CD4-positive, alpha-beta T cell (primary cell): Measurements from ENCODE around the gene MSI2. TPM values are rescaled to one million over a fixed set of nuclear protein-coding genes. Genes with fewer than 3 reads are reported as not detected.

Source experiments
- ATAC-seq: fragments of 200-7000 bp; cut with Tn5 transposase; one replicate; pipeline ENCODE4 v1.10.0; 2022; ENCODE audit warnings: mild to moderate bottlenecking; ENCODE audit not compliant: poor library complexity
- CTCF ChIA-PET: fragments of 350-600 bp; sonication (Branson Sonifier 250); formaldehyde crosslinking; loops from one replicate; lab custom pipeline; 2021; ENCODE audit warnings: antibody characterized with exemption, inconsistent platforms; lab: Charles Lee
- POLR2A ChIA-PET: fragments of 350-600 bp; sonication (Branson Sonifier 250); formaldehyde crosslinking; loops from one replicate; lab custom pipeline; 2021; ENCODE audit warnings: antibody characterized with exemption, inconsistent platforms; lab: Charles Lee
- DNase-seq, 14 experiments: peaks; one replicate each; pipeline ENCODE4 v3.0.0-alpha.2; 2013 to 2020; ENCODE audit warnings: mixed read lengths in 2 of 14
- H3K27ac ChIP-seq, 2 donors: one replicate each; pipeline versions ENCODE4 v1.5.1 to v1.7.0; 2013; ENCODE audit warnings: low read length in 2 of 2, low read depth in 1 of 2, mild to moderate bottlenecking in 1 of 2
- H3K27me3 ChIP-seq, 2 experiments: 1 replicate in 1 of 2; 2 replicates in 1 of 2; pipeline versions ENCODE4 v1.6.1 to v1.7.0; 2013; ENCODE audit warnings: low read length in 2 of 2, control low read depth in 1 of 2, mild to moderate bottlenecking in 1 of 2, moderate library complexity in 1 of 2; ENCODE audit not compliant: insufficient read depth in 2 of 2, control insufficient read depth in 1 of 2
- H3K36me3 ChIP-seq: one replicate; pipeline ENCODE4 v1.6.1; 2013; ENCODE audit warnings: low read length, control low read depth; ENCODE audit not compliant: insufficient read depth
- H3K4me1 ChIP-seq: one replicate; pipeline ENCODE4 v1.6.1; 2013; ENCODE audit warnings: low read length, control low read depth; ENCODE audit not compliant: insufficient read depth
- H3K4me3 ChIP-seq: one replicate; pipeline ENCODE4 v1.5.1; 2013; ENCODE audit warnings: mild to moderate bottlenecking, low read length, moderate library complexity
- H3K9me3 ChIP-seq, 2 experiments: 1 replicate in 1 of 2; 2 replicates in 1 of 2; pipeline versions ENCODE4 v1.6.1 to v1.7.0; 2013; ENCODE audit warnings: low read length in 2 of 2, mild to moderate bottlenecking in 2 of 2, control low read depth in 1 of 2, moderate library complexity in 1 of 2; ENCODE audit not compliant: control insufficient read depth in 1 of 2, insufficient read depth in 1 of 2
- H3K27ac Mint-ChIP-seq: one replicate; pipeline ENCODE4 v1.8.0; 2020; ENCODE audit warnings: mixed read lengths
- H3K27me3 Mint-ChIP-seq: one replicate; pipeline ENCODE4 v1.8.0; 2021; ENCODE audit warnings: mixed read lengths
- H3K36me3 Mint-ChIP-seq: one replicate; pipeline ENCODE4 v1.8.0; 2021; ENCODE audit warnings: low read depth, mixed read lengths
- H3K4me1 Mint-ChIP-seq: one replicate; pipeline ENCODE4 v1.8.0; 2021; ENCODE audit warnings: low read depth, mixed read lengths
- H3K4me3 Mint-ChIP-seq: one replicate; pipeline ENCODE4 v1.8.0; 2020; ENCODE audit warnings: mild to moderate bottlenecking, mixed read lengths
- H3K9me3 Mint-ChIP-seq: one replicate; pipeline ENCODE4 v1.8.0; 2020; ENCODE audit warnings: mixed read lengths
- CTCF ChIP-seq: fragments of 200-600 bp; IDR thresholded peaks from one replicate; pipeline ENCODE4 v1.8.0; 2022; ENCODE audit warnings: antibody characterized with exemption, mild to moderate bottlenecking
- intact Hi-C, 2 experiments: fragments of 100-400 bp; cut with DNase I in 1 of 2; cut with micrococcal nuclease in 1 of 2; formaldehyde crosslinking; loops; one replicate each; pipeline versions ENCODE4 v1.15.1 to v1.9.0; 2023 to 2025; cut with DNase I, micrococcal nuclease
- total RNA-seq, 174 experiments: library from RNA in 2 of 174; stranded (reverse) in 2 of 174; gene quantifications; one replicate each; pipeline ENCODE4 v1.2.3 and lab custom pipeline; 2021 to 2026

MSI2 gene
- total RNA-seq, 2 experiments from 2014 or later: 129 to 132 TPM

DNA sequence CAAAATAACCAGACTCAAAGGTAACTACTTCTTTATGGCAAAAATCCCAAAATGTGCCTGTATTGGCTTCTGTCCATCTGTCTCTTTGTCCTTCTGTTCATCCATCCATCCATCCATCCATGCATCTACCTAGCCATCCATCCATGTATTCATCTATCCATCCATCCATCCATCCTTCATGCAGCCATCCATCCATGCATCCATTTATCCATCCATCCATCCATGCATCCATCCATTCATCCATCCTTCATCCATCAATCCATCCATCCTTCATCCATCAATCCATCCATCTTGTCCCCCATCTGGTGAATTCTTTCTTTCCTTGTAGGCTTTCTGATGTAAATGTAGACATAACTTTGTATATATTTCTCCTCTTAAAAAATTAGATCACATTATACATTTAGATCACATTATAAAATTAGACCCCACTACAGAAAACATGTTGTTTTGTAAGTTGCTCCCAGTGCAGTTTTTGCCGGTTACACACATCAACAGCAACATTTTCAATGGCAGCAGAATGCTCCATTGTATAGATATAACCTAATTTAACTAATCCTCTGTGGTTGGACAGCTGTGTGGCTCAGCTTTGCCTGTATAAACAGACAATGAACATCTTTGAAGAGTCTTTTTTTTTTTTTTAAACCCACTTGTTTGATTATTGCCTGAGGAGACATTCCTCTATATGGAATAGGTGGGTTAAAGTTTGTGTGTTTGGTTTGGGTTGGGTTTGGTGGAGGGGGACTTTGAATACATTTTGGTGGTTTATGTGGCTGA, 72.0 kb downstream of the MSI2 start:
- Mint-ChIP-seq H3K27ac (no peak overlapping the region), H3K4me1 (peaks cover 28% of the 10 kb centered on the region), H3K27me3 (no peaks in the 10 kb centered on the region), H3K9me3 (no peaks in the 10 kb centered on the region), H3K36me3 (peaks cover 26% of the 10 kb centered on the region), H3K4me3 (no peak overlapping the region)
- Histone ChIP-seq H3K27me3 (no peaks in the 10 kb centered on the region), H3K36me3 (peaks cover 7% of the 10 kb centered on the region), H3K9me3 (no peaks in the 10 kb centered on the region), H3K4me3 (no peak overlapping the region), H3K4me1 (no peaks in the 10 kb centered on the region), H3K27ac (no peak overlapping the region)
- intact Hi-C loops: no loop called here
- no peak for DNase-seq
- ATAC-seq: no peak
- ChIA-PET CTCF (interaction anchor here (2.0 kb wide), 1 partner anchor 85 kb away, joined by 4 read pairs; no protein-coding TSS in a partner anchor), POLR2A (no interaction called here)
- TF ChIP-seq CTCF: no peak

DNA sequence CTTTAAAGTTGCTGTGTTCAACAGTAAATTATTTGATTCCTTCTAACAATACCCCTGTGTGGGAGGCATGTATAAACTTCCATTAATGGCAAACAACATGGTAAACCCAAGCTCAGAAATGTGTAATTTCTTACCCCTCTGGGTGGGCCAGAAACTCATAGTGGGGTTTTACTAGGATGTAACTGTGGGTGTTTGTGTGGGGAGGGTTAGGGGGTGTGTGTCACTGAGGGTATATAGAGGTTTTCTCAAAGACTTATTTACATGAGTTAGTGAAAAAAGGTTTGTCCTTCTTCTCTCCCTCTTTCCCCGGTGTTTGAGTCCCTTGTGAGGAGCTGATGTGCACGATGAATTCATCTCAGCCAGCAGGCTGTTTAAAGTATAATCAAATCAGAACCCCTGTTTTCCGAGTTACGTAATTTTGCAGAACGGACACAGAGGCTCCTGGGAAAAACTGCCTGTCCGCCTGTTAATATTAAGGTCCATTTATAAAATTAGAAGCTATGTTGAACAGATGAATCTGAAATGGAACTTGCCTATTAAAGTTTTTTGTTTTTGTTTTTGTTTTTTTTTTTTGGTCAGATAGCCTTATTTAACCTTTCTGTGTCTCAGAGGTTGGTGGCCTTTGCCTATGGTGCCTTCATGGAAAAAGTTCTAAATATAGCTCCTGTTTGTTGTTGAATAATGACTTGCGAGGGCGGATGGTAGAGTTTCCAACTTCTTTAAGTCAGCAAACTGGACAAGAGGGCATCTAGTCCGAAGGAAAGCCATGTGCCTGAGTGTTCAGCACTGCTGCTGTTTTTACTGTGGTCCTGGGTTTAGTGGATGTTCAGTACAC, 73.3 kb downstream of the MSI2 start:
- ChIA-PET POLR2A (no interaction called here), CTCF (interaction anchor here (2.0 kb wide), 1 partner anchor 87 kb away, joined by 4 read pairs; no protein-coding TSS in a partner anchor)
- Histone ChIP-seq H3K4me1 (no peaks in the 10 kb centered on the region), H3K27ac (no peak overlapping the region), H3K4me3 (no peak overlapping the region), H3K36me3 (no peaks in the 10 kb centered on the region), H3K9me3 (no peaks in the 10 kb centered on the region), H3K27me3 (no peaks in the 10 kb centered on the region)
- H3K36me3 Mint-ChIP-seq: peaks cover 16% of the 10 kb centered on the region
- DNase-seq (no peak), ATAC-seq (no peak)
- no peaks in the 10 kb centered on the region for H3K27me3 Mint-ChIP-seq
- peaks cover 27% of the 10 kb centered on the region for H3K4me1 Mint-ChIP-seq
- H3K27ac Mint-ChIP-seq: no peak overlapping the region
- TF ChIP-seq CTCF: no peak
- intact Hi-C loops: no loop called here
- no peak overlapping the region for H3K4me3 Mint-ChIP-seq
- no peaks in the 10 kb centered on the region for H3K9me3 Mint-ChIP-seq

DNA sequence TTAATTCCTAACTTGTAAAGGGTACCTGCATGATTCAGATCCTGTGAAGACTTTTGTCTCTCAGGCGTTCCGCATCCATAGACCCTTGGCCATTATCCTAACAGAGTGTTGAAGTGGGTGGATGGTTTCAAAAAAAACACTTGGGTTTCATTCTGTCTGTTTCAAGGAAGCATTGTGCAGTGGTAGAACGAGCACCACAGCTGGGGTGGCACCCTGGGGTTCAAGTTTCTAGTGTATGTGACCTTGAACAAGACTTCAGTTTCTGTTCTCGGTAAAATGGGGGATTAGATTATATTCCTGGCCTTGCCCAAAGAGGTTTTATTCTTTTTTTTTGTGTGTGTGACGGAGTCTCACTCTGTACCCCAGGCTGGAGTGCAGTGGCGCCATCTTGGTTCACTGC, 74.3 kb downstream of the MSI2 start:
- Mint-ChIP-seq H3K36me3 (peaks cover 12% of the 10 kb centered on the region), H3K27ac (no peak overlapping the region), H3K4me1 (peaks cover 29% of the 10 kb centered on the region), H3K4me3 (no peak overlapping the region), H3K9me3 (no peaks in the 10 kb centered on the region), H3K27me3 (no peaks in the 10 kb centered on the region)
- no peaks in the 10 kb centered on the region for H3K4me1 ChIP-seq
- TF ChIP-seq CTCF: no peak
- DNase-seq (no peak), ATAC-seq (no peak)
- POLR2A ChIA-PET: no interaction called here
- H3K4me3 ChIP-seq: no peak overlapping the region
- H3K27ac ChIP-seq: no peak overlapping the region
- intact Hi-C loops: no loop called here
- H3K9me3 ChIP-seq: no peaks in the 10 kb centered on the region
- H3K36me3 ChIP-seq: no peaks in the 10 kb centered on the region
- CTCF ChIA-PET: interaction anchor here (1.3 kb wide), 1 partner anchor 12 kb away, joined by 3 read pairs; no protein-coding TSS in a partner anchor
- H3K27me3 ChIP-seq: no peaks in the 10 kb centered on the region
